ENCODE data around the gene ZACN. TPM values are rescaled to one million over a fixed set of nuclear protein-coding genes. Genes with fewer than 3 reads are reported as not detected.
"Not testable (repeated sequence)": the region's sequence is repeated elsewhere in the genome, so short reads cannot be mapped to it uniquely, and the experiment has no call there.

The ZACN gene
- total and polyA plus RNA-seq, 8 donors = 0.12 to 27.5 (median 17.8) TPM; not detected in 1

GRCh38 chr17:76056882-76057281, 22.1 kb upstream of the ZACN start:
- no peaks in the 10 kb centered on the region for H3K9me3 ChIP-seq
- peaks cover 0 to 7% of the 10 kb centered on the region in 2 donors for H3K4me1 ChIP-seq
- DNase-seq (no peak), ATAC-seq (peak; percentile 32)
- intact Hi-C loops (cut with DNase I) = no loop called here
- TF ChIP-seq CTCF (IDR thresholded peaks at IDR 0.05) = no peak
- H3K27me3 ChIP-seq = no peaks in the 10 kb centered on the region
- no peak overlapping the region for H3K4me3 ChIP-seq
- H3K27ac ChIP-seq = no peak overlapping the region
- H3K36me3 ChIP-seq = peaks cover 0 to 100% of the 10 kb centered on the region in 2 donors

- ATAC-seq; H3K4me3 ChIP-seq; H3K27me3 ChIP-seq; H3K27ac ChIP-seq; DNase-seq; intact Hi-C loops (cut with DNase I); H3K4me1 ChIP-seq; H3K9me3 ChIP-seq: not testable (repeated sequence)
- peaks cover 0 to 96% of the 10 kb centered on the region in 2 donors for H3K36me3 ChIP-seq
Observed at GRCh38 chr17:76058264-76058663, 20.7 kb upstream of the ZACN start.

GRCh38 chr17:76063875-76064546, 15.0 kb upstream of the ZACN start:
- Histone ChIP-seq H3K27ac (no peak overlapping the region), H3K36me3 (peaks cover 0 to 96% of the 10 kb centered on the region in 2 donors)
- no peak for ATAC-seq

GRCh38 chr17:76065775-76066174, 13.2 kb upstream of the ZACN start:
- DNase-seq = no peak
- TF ChIP-seq CTCF (IDR thresholded peaks at IDR 0.05) = no peak
- Histone ChIP-seq H3K4me3 (no peak overlapping the region), H3K36me3 (peaks cover 0 to 84% of the 10 kb centered on the region in 2 donors), H3K9me3 (no peaks in the 10 kb centered on the region), H3K27me3 (no peaks in the 10 kb centered on the region), H3K4me1 (peaks cover under 1 to 15% of the 10 kb centered on the region in 2 donors), H3K27ac (no peak overlapping the region)
- no peak for ATAC-seq
- intact Hi-C loops (cut with DNase I) = no loop called here

More at GRCh38 chr17:76063875-76064546, 15.0 kb upstream of the ZACN start:
- intact Hi-C loops (cut with DNase I) = no loop called here
- Histone ChIP-seq H3K9me3 (no peaks in the 10 kb centered on the region), H3K4me3 (no peak overlapping the region), H3K4me1 (peaks cover 0 to 3% of the 10 kb centered on the region in 2 donors), H3K27me3 (no peaks in the 10 kb centered on the region)
- no peak for TF ChIP-seq CTCF (IDR thresholded peaks at IDR 0.05)
- DNase-seq = no peak

- Histone ChIP-seq H3K27ac (peak overlapping the region in 1 of 2 donors; percentile 73), H3K4me3 (peak overlapping the region; percentile 77 to 79), H3K4me1 (peaks cover 19 to 57% of the 10 kb centered on the region in 2 donors), H3K27me3 (peaks cover 33 to 34% of the 10 kb centered on the region in 2 donors), H3K9me3 (no peaks in the 10 kb centered on the region), H3K36me3 (peaks cover 0 to 29% of the 10 kb centered on the region in 2 donors)
- ATAC-seq = peak; percentile 1
- no peak for TF ChIP-seq CTCF (IDR thresholded peaks at IDR 0.05)
- no peak for DNase-seq
- intact Hi-C loops (cut with DNase I) = no loop called here
Observed at GRCh38 chr17:76071531-76072147, 7.3 kb upstream of the ZACN start.

All from left lung (tissue), 10 donors.